ENCODE data around the gene ZCCHC7.

ZCCHC7 gene

DNA sequence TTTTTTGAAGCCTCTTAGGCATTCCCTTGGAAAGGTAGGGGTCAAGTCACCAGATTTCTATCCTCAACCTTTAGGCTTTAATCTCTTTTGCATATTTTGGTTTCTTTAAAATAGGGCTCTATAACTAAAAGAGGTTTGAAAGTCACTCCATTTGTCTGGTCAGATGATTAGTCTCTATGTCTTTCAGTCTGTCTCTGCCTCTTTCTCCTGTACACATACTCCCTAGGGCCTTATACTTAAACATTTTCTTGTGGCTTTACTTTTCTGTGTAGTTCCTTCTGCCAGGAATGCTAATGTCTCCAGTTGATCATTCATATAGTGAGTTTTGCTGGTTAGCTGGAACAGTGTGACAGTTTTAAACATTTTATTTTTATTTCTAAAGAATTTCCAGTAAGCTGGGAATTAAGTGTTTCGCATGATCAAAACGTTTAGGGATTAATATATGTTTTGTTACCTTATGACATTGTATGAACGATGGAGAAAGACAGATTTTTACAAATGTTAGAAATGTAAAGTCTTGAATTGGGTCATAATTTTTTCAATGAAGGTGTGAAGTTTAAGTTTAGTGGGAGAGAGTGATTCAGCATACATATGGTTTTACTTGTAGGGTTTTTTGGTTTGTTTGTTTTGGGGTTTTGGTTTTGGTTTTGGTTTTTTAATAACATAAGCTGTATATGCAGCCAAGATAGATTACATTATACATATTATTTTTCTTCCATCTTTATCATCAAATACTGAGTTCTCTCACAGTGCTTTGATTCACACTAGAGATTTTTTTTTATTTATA, 90.6 kb downstream of the ZCCHC7 start:
- DNase-seq (ENCODE audit: low read depth), result no peak

GRCh38 chr9:37212435-37212834, 92.1 kb downstream of the ZCCHC7 start:
- no peak for DNase-seq (ENCODE audit: low read depth)

DNA sequence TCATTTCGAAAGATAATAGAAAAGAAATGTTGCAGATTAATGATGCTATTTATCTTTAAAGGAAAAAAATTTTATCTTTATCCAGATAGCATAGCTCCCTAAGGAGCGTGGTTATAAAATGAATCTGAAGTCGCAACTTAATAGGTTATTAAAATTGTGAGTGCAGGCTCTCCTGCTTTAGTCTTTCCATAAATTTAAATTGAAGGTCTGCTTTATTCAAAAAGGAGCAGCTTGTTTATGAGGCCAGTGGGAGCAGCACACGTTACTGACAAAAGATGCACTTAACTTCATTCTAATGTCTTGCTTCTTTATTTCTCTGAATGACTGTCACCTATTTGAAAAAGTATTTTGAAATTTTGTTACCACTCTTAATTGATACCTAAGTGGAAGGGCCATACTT, 95.0 kb downstream of the ZCCHC7 start:
- no peak for DNase-seq (ENCODE audit: low read depth)

- no peak for DNase-seq (ENCODE audit: low read depth)
Observed at GRCh38 chr9:37215830-37216229, 95.5 kb downstream of the ZCCHC7 start.

- no peak for DNase-seq (ENCODE audit: low read depth)
Observed at GRCh38 chr9:37217161-37217560, 96.8 kb downstream of the ZCCHC7 start.

GRCh38 chr9:37218800-37219425, 98.5 kb downstream of the ZCCHC7 start:
- no peak for DNase-seq (ENCODE audit: low read depth)

DNA sequence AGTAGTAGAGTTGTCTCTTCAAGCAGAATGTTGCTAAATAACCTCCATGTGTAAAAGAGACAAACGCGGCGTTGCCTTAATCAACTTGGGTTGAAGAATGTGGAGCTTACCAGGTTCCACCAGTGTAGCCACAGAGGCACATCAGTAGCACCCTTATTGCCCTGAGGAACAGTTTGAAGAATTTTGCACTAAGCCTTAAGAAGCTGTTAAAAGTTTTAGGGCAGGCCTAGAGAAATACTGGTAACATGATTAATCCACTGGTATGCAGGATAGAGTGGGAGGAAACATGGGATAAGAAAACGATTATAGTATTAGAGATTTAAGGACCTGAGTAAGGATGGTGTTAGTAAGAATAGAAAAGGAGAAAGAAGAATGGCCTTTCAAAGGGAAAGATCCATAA, 100.6 kb downstream of the ZCCHC7 start:
- no peak for DNase-seq (ENCODE audit: low read depth)

DNA sequence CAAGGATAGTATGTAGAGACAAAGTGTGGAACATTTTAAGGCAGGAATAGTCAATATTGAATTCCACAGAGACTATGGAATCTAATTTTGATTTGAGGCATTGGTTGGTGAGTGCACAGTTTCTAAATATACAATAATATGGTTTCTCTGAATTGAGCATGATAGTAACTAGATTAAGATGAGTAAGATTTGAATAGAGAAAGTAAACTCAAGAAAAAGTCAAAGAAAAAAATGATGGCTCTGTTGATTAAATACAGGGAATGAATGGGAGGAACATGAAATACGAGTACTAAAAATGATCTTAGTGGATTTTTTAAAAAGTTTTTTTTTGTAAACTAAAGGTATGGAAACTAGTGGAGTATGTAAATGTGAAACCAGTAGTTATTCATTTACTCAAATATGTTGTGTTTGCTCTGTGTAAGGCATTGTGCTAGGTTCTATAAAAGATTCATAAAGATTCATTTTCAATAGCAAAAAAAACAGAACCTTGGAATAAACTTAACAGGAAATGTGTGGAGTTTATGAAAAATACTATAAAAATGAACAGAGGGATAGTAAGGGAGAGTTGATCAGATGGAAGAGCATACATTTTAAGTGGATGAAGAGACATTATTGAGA, 101.2 kb downstream of the ZCCHC7 start:
- DNase-seq (ENCODE audit: low read depth), result no peak

GRCh38 chr9:37229455-37229854, 109.1 kb downstream of the ZCCHC7 start:
- no peak for DNase-seq (ENCODE audit: low read depth)

DNA sequence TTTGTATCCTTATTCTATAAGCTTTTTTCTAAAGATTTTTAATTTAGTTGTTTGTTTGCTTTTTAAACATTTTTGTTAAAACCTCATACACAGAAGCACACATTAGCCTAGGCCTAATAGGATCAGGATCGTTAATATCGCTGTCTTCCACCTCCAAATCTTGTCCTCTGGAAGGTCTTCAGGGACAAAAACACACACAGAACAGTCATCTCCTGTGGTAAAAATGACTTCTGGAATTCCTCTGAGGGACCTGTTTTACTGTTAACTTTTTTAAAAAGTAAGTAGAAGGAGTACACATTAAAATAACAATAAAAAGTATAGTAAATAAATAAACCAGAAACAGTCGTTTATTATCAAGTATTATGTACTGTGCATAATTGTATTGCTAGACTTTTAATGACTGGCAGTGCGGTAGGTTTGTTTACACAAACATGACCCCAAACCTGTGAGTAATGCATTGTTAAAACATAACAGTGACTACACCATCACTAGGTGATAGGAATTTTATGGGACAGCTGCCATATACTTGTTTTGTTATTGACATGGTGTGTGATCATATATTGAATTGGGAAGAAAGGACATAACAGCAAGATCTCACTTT, 109.6 kb downstream of the ZCCHC7 start:
- no peak for DNase-seq (ENCODE audit: low read depth)

DNA sequence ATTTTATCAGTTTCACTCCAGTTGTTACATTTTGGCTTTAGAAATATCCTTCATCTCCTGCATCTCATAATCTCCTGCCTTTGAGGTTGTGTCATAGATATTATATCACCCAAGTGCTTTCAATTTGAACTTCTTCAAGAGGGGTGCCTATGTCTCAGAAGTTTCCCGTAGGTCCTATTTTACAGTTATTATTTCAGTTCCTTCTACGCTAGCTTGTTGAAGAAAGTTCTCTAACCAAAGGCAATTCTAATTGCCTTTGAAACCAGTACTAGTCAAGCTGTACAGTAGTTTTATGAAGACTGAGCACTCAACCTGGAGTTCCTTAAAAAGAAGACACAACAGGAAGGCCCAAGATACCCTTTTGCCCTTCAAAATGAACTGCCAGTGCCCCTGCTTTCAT, 116.4 kb downstream of the ZCCHC7 start:
- no peak for DNase-seq (ENCODE audit: low read depth)

DNA sequence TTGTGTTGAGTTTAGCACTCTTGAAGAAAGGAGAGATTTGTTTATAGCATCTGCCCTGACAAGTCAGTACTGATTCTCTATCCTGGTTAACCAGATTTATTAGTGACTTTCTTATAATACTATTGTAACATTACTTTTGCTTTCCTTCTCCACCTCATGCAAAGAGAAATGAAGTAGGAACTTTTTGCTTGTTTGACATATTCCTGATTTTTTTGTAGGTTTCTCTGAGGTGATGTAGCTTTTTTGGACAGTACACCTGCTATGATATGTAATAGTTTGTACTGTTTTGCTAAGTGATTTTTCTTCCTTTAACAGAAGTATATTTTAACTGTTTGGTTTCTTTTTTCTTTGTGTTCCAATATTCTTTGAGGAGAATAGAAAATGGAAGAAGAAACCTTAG, 117.7 kb downstream of the ZCCHC7 start:
- no peak for DNase-seq (ENCODE audit: low read depth)

DNA sequence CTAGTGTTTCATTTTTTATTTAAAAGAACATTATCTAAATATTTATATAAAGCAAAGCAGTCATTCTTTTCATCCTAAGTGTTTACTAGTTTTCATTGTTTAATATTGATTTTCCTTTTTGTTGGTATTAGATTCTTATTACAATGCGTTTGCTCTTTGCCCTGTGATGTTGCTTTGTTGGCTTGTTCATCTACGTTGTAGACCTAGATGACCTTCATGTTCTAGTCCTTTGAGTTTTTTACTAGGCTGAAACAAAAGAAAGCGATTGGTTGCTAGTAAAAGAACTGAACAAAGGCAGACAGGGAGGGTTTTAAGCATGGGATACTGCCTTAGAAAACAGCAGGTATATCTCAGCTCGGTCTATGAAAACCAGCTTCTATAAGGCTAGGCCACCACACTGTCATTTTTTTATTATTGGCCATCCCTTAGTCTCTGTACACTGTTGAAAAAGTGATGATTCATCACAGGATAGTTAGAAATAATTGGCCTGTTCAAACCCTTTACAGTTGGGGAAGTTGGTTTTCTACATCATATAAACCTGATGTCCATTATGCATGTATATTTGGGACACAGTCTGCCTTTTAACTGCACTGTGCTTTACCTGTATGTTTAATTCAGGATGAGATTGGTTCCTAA, 119.0 kb downstream of the ZCCHC7 start:
- no peak for DNase-seq (ENCODE audit: low read depth)

DNA sequence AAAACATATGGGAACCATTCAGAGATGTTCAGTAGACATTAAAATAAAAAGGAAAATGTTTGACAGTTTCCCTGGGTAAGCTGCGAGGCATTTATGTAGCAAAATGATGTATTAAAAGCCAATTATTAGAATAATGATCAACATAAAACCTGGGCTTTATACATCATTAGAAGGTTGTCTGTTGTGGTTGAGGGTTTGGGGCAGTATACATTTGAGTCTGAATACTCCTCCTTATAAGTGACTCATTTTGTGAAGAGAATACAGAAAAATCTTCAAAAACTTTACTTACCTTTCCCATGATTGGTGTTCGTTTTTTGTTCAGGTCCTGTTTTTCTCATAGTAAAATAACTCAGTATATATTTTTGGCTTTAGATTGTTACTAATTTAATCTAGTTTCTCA, 119.5 kb downstream of the ZCCHC7 start:
- DNase-seq (ENCODE audit: low read depth), result no peak

- no peak for DNase-seq (ENCODE audit: low read depth)
Observed at GRCh38 chr9:37241340-37241739, 121.0 kb downstream of the ZCCHC7 start.

DNA sequence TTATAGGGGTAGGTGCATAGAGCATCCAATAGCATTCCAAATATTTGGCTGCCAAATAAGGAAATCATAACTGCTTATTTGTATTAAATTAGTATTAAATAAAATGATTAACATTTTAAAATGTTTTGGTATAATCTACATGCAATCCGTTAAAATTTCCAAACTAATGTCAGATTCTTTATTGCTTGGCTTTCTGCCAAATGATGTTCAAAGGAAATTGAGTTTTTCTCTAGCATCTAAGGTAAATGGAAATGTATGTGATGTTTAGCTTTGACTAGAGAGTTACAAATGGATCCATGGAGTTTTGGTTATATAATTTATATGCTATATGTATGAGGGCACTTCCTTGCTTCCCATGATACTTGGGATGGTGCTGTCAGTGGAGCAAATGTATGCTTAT, 121.7 kb downstream of the ZCCHC7 start:
- no peak for DNase-seq (ENCODE audit: low read depth)

- no peak for DNase-seq (ENCODE audit: low read depth)
Observed at GRCh38 chr9:37243588-37244345, 123.4 kb downstream of the ZCCHC7 start.

GRCh38 chr9:37246826-37247225, 126.5 kb downstream of the ZCCHC7 start:
- no peak for DNase-seq (ENCODE audit: low read depth)

- DNase-seq (ENCODE audit: low read depth), result no peak
Observed at GRCh38 chr9:37248651-37249163, 128.3 kb downstream of the ZCCHC7 start.

DNA sequence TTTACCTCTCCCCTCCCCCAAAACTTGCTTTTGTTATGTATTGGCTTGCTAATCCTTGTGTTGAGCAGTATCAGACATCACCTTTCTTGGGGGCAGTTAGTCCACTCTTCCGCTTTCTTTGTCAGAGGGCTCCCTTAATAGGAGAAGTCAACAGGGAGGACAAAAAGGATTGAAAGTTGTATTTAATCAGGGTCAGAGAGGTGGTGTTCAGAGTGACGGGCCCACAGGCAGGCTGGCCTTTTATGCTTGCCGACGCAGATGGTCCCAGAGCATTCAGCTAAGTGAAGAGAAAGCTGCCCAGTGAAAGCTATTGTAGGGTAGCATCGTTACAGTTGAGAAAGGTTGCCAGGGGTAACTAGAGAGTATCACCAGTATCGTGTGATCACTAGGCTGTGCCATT, 131.1 kb downstream of the ZCCHC7 start:
- DNase-seq (ENCODE audit: low read depth), result no peak

GRCh38 chr9:37253377-37253937, 133.1 kb downstream of the ZCCHC7 start:
- DNase-seq (ENCODE audit: low read depth), result no peak

Measured in fibroblast of gingiva (primary cell).